Vagina (tissue), 2 donors: Measurements from ENCODE around the gene LIN9.

Source experiments
- POLR2A ChIP-seq, 2 donors: fragments of 450-650 bp; IDR thresholded peaks; one replicate each; pipeline ENCODE4 v1.6.1; 2017; ENCODE audit warnings: antibody characterized with exemption in 2 of 2, mild to moderate bottlenecking in 2 of 2, moderate library complexity in 2 of 2
- TF ChIP-seq, protein P1 (sequence below), 3 experiments: fragments of 450-650 bp in 2 of 3; fragments of 200-600 bp in 1 of 3; sonication (generic) in 1 of 3; IDR thresholded peaks; one replicate each; pipeline ENCODE4 v1.5.1; 2017 to 2019; ENCODE audit warnings: antibody characterized with exemption in 3 of 3, mild to moderate bottlenecking in 2 of 3, moderate library complexity in 2 of 3

- TF ChIP-seq, protein P1, sequence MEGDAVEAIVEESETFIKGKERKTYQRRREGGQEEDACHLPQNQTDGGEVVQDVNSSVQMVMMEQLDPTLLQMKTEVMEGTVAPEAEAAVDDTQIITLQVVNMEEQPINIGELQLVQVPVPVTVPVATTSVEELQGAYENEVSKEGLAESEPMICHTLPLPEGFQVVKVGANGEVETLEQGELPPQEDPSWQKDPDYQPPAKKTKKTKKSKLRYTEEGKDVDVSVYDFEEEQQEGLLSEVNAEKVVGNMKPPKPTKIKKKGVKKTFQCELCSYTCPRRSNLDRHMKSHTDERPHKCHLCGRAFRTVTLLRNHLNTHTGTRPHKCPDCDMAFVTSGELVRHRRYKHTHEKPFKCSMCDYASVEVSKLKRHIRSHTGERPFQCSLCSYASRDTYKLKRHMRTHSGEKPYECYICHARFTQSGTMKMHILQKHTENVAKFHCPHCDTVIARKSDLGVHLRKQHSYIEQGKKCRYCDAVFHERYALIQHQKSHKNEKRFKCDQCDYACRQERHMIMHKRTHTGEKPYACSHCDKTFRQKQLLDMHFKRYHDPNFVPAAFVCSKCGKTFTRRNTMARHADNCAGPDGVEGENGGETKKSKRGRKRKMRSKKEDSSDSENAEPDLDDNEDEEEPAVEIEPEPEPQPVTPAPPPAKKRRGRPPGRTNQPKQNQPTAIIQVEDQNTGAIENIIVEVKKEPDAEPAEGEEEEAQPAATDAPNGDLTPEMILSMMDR (IDR thresholded peaks at IDR 0.05) = no peak
- TF ChIP-seq POLR2A (IDR thresholded peaks at IDR 0.05) = no peak
Measured at GRCh38 chr1:226337276-226337875, 28.4 kb upstream of the LIN9 start.
